Hepatocyte (in vitro differentiated cells): ENCODE measurements around the gene ATXN1. TPM values are rescaled to one million over a fixed set of nuclear protein-coding genes. Genes with fewer than 3 reads are reported as not detected.

Source experiments
- DNase-seq: peaks from one replicate; pipeline ENCODE4 v3.0.0-alpha.2; 2016; ENCODE audit warnings: low spot score
- H2AFZ ChIP-seq: fragments of 200-600 bp; sonication (generic); 2 replicates; pipeline ENCODE4 v1.6.0; 2016; ENCODE audit warnings: antibody characterized with exemption, mild to moderate bottlenecking
- H3K27ac ChIP-seq: fragments of 200-600 bp; sonication (generic); 2 replicates; pipeline ENCODE4 v1.5.1; 2016; ENCODE audit warnings: mild to moderate bottlenecking
- H3K27me3 ChIP-seq: fragments of 200-600 bp; sonication (generic); 2 replicates; pipeline ENCODE4 v1.6.1; 2016
- H3K36me3 ChIP-seq: fragments of 200-600 bp; sonication (generic); replicated peaks from 2 replicates; pipeline ENCODE4 v1.5.1; 2016; ENCODE audit warnings: low read depth; ENCODE audit not compliant: insufficient read depth
- H3K4me1 ChIP-seq: fragments of 200-600 bp; sonication (generic); 2 replicates; pipeline ENCODE4 v1.5.1; 2016; ENCODE audit warnings: mild to moderate bottlenecking, moderate library complexity; ENCODE audit not compliant: insufficient read depth
- H3K4me2 ChIP-seq: fragments of 200-600 bp; sonication (generic); 2 replicates; pipeline ENCODE4 v1.6.0; 2016
- H3K4me3 ChIP-seq: fragments of 200-600 bp; sonication (generic); 2 replicates; pipeline ENCODE4 v1.5.1; 2016; ENCODE audit warnings: mild to moderate bottlenecking
- H3K79me2 ChIP-seq: fragments of 200-600 bp; sonication (generic); 2 replicates; pipeline ENCODE4 v1.6.0; 2017; ENCODE audit warnings: mild to moderate bottlenecking
- H3K9me2 ChIP-seq: fragments of 200-600 bp; sonication (generic); replicated peaks from 2 replicates; pipeline ENCODE4 v1.6.0; 2017; ENCODE audit warnings: mild to moderate bottlenecking; ENCODE audit not compliant: insufficient read depth
- H3K9me3 ChIP-seq: fragments of 200-600 bp; sonication (generic); 2 replicates; pipeline ENCODE4 v1.5.1; 2016; ENCODE audit warnings: low read depth, mild to moderate bottlenecking
- H4K20me1 ChIP-seq: fragments of 200-600 bp; sonication (generic); 2 replicates; pipeline ENCODE4 v1.6.0; 2016; ENCODE audit warnings: mild to moderate bottlenecking; ENCODE audit not compliant: insufficient read depth, poor library complexity, severe bottlenecking
- CTCF ChIP-seq: fragments of 200-600 bp; sonication (generic); IDR thresholded peaks from 2 replicates; pipeline ENCODE4 v1.5.1; 2016; ENCODE audit warnings: antibody characterized with exemption, mild to moderate bottlenecking; ENCODE audit not compliant: poor library complexity
- EZH2 ChIP-seq: fragments of 200-600 bp; sonication (generic); IDR thresholded peaks from 2 replicates; pipeline ENCODE4 v1.6.1; 2016; ENCODE audit warnings: antibody characterized with exemption, mild to moderate bottlenecking, borderline replicate concordance
- EZH2phosphoT487 ChIP-seq: fragments of 200-600 bp; sonication (generic); IDR thresholded peaks from one replicate; pipeline ENCODE4 v1.6.1; 2018; ENCODE audit warnings: antibody characterized with exemption, mild to moderate bottlenecking, low read depth, moderate library complexity; ENCODE audit not compliant: unreplicated experiment, severe bottlenecking
- WGBS: methylation state at CpG from one replicate; pipeline ENCODE4 v1.1.6; 2016; ENCODE audit warnings: low lambda C conversion rate; ENCODE audit errors: missing lambda C conversion rate; 5-methylcytosine and 5-hydroxymethylcytosine counted together
- polyA plus RNA-seq: library from polyadenylated mRNA; unstranded; fragments of >200 nt; fragmentation: Nextera tagmentation; extraction: Ambion mirVana; gene quantifications from 2 replicates; pipeline ENCODE4 v1.2.1, GENCODE V29; 2016
- total RNA-seq: library from RNA; depleted of rRNA; stranded (reverse); fragments of >200 nt; gene quantifications from 2 replicates; pipeline ENCODE4 v1.2.3, GENCODE V29; 2014

ATXN1 gene
- total and polyA plus RNA-seq, 2 experiments from 2014 or later, result 14.7 to 32.6 TPM

GRCh38 chr6:16437984-16438383, 323.3 kb downstream of the ATXN1 start:
- Histone ChIP-seq H3K9me3 (no peaks in the 10 kb centered on the region), H3K36me3 (no peaks in the 10 kb centered on the region), H3K4me1 (peaks cover 12% of the 10 kb centered on the region), H3K4me2 (no peak overlapping the region), H3K9me2 (no peaks in the 10 kb centered on the region), H4K20me1 (no peaks in the 10 kb centered on the region), H3K4me3 (no peak overlapping the region), H2AFZ (no peak overlapping the region), H3K27ac (no peak overlapping the region), H3K27me3 (no peaks in the 10 kb centered on the region), H3K79me2 (no peaks in the 10 kb centered on the region)
- 81% methylated on average over 3 of the region's 3 CpGs for WGBS
- no peak for DNase-seq
- TF ChIP-seq EZH2 (no peak), EZH2phosphoT487 (no peak), CTCF (no peak)

- no peaks in the 10 kb centered on the region for H3K36me3 ChIP-seq
- H3K79me2 ChIP-seq, result no peaks in the 10 kb centered on the region
- no peak overlapping the region for H3K4me3 ChIP-seq
- H2AFZ ChIP-seq, result no peak overlapping the region
- no peak for DNase-seq
- TF ChIP-seq EZH2 (no peak), EZH2phosphoT487 (no peak), CTCF (no peak)
- peaks cover 21% of the 10 kb centered on the region for H3K4me1 ChIP-seq
- no peaks in the 10 kb centered on the region for H3K9me3 ChIP-seq
- no peaks in the 10 kb centered on the region for H3K27me3 ChIP-seq
- H3K27ac ChIP-seq, result no peak overlapping the region
- 98% methylated on average over 7 of the region's 7 CpGs for WGBS
- H3K4me2 ChIP-seq, result no peak overlapping the region
- no peaks in the 10 kb centered on the region for H4K20me1 ChIP-seq
- no peaks in the 10 kb centered on the region for H3K9me2 ChIP-seq
Measured at GRCh38 chr6:16437095-16437494, 324.2 kb downstream of the ATXN1 start.

GRCh38 chr6:16436550-16436949, 324.7 kb downstream of the ATXN1 start:
- H3K4me1 ChIP-seq, result peaks cover 26% of the 10 kb centered on the region

More at GRCh38 chr6:16436550-16436949, 324.7 kb downstream of the ATXN1 start:
- H3K79me2 ChIP-seq, result no peaks in the 10 kb centered on the region
- H3K4me2 ChIP-seq, result no peak overlapping the region
- no peak overlapping the region for H3K4me3 ChIP-seq
- no peaks in the 10 kb centered on the region for H4K20me1 ChIP-seq
- no peaks in the 10 kb centered on the region for H3K9me3 ChIP-seq
- TF ChIP-seq EZH2phosphoT487 (no peak), EZH2 (no peak), CTCF (no peak)
- H2AFZ ChIP-seq, result no peak overlapping the region
- DNase-seq, result no peak
- no peaks in the 10 kb centered on the region for H3K9me2 ChIP-seq
- 89% methylated on average over 2 of the region's 2 CpGs for WGBS
- no peaks in the 10 kb centered on the region for H3K36me3 ChIP-seq
- no peaks in the 10 kb centered on the region for H3K27me3 ChIP-seq
- no peak overlapping the region for H3K27ac ChIP-seq
